HG03521 (cell line): Measurements from ENCODE around the gene ZNF710.
A peak's percentile ranks its signal among the peaks of the same experiment; 100 is the strongest.
"Not testable (repeated sequence)": the region's sequence is repeated elsewhere in the genome, so short reads cannot be mapped to it uniquely, and the experiment has no call there.

Experiments used
- ATAC-seq: cut with Tn5 transposase; IDR thresholded peaks from one replicate; pipeline ENCODE4 v1.9.1; 2021; ENCODE audit warnings: mild to moderate bottlenecking, moderate library complexity; ENCODE audit not compliant: unreplicated experiment

ZNF710 gene

DNA sequence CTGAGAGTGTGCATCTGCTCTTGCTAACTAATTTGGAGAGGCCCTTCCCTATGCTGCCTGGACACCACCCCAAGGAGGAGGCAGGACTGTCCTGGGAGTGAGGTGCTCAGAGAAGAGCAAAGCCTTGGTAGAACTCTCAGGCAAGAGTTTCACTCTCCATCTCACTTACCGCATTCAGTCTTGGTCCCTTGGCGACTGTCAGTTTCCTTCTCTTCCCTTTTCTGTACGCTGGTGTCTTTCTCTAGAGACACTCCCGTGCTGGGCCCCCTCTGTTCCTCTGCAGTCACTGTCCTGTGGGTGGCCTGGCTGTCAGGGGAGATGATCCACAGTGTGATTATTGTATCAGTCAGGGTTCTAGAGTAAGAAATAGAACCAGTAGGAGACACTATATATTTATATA is 57.2 kb downstream of the ZNF710 start:
- ATAC-seq = no peak

DNA sequence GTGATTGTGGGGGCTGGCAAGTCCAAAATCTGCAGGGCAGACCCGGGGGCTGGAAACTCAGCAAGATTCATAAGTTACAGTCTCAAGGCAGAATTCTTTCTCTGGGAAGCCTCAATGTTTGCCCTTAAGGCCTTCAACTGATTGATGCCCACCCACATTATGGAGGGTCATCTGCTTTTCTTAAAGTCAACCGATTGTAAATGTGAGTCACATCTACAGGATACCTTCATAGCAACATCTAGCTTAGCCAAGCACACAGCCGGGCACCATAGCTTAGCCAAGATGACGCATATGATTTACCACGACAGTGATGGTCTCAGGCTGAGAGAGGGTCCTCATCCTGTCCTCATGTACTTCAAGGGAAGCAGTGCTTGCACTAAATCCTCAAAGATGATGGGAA is 57.7 kb downstream of the ZNF710 start:
- no peak for ATAC-seq

DNA sequence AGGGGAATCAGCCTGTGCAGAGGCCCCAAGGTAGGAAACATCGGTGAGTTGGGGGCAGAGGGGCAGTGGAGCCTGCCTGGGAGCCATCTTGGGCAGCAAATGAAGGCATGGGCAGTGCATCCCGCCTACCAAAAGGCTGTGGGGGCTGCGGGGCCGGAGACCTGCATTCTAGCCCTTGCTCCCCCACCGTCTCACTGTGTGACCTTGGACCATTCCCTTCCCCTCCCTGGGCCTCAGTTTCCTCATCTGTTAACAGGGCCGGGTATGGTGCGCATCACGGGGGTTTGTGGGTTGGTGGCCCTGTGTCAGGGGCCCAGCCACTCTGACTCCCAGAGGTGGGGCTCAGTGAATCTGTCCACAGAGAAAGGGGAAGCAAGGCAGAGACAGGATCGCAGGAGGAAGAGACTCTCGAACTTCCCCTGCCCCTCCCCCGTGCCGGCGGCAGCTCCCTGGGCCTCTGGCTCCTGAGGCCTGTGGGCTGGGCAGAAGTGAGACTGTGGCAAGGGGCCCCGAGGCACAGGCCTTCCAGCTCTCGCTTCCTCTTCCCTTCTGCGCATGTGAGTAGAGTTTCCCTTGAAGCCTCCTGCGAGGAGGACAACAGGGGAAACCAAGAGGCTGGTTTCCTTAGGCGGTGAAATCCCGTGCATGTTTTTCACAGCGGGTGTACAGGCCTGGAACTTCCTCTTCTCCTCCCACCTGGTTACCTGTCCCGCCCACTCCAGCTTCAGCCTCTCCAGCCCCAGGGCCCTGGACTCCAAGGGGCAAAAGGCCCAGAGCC is 58.3 kb downstream of the ZNF710 start:
- ATAC-seq = peak; percentile 88

DNA sequence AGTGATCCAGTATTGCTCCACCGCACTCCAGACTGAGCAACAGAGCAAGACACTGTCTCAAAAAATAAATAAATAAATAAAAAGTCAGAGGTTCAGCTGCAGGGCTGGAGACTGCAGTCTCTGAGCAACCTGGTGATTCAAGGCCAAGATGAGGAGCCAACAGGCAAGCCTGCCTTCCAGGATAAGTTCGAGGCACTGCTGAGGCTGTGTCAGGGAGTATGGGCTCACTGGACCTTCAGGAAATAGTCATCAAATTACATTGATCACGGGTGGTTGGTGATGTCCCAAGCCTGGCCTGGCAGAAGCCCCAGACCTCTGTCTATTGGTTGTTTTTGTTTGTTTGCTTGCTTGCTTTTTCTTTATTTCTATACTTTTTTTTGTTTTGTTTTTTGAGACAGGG is 59.7 kb downstream of the ZNF710 start:
- no peak for ATAC-seq

DNA sequence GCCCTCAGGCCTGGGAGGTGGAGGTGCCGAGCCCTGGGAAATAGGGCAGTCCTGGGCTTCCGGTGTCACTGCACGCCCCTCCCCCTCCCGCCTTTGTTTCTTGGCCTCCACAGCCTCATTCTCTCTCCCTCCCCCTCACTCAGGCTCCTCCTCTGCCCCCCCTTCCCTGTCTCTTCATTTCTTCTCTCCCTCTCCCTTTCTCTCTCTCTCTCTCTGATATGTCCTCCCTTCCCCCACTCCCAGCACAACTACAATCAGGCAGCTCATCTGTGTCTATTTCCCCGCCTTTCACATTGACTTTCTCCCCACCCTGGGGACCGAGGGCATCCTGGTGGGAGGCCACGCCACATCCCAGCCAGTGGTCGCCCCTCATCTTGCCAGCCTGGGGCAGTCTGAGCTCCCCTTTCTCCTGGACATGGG is 60.9 kb downstream of the ZNF710 start:
- no peak for ATAC-seq

DNA sequence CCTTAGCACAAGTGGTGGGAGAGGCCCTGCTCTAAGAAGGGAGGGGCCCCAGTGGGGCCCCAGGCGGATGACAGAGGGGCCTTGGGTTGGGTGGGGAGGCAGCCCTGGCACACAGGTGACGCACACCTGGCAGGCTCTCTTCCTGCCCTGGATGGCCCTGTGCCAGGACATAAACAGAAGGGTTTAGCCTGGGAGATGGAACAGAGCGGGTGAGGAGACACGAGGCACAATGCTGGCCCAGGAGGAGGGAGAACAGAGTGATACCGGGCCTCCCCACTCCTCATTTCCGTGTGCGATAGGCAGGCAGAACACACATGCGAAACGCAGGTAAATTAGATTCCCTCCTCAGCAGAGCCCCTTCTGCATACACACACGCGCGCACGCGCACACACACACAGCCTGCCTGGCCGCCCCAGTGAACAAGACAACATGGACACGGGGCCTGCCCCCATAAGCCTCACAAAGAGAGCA is 61.4 kb downstream of the ZNF710 start:
- ATAC-seq = no peak

DNA sequence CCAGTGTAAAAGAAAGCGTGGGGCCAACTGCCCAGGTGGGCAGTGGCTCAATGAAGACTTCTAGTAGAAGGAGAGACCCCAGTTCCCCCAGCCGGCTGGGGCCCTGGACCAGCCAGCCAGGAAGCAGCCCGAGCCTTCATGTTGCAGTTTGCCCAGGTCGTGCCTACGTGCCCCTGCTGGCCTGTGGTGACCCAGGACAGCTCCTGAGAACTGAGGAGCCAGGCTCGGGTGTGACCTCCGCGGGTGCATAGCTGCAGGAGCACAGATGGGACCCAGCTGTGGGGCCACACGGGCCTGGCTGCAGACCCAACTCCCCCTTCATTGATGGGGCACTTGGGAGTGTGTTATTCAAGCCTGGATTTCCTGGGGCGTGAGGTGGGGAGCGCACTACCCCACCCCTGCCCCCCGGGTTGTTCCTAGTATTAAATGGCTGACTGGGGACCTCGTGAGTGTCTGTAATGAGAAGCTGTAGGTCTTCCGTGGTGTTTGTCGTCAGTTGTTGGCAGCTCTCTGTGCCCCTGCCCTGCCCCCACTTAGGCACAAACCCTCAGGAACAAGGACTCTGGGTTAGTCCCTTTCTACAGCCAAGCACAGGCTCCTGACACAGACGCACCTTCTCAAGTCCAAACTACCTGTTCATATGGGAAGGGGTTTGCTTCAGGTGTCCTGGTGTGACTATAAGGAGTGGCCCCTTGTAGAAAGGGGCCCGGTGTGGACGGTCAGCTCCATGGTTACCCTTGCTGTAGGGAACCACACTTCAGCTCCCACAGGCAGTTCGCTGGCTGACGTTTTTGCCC is 62.0 kb downstream of the ZNF710 start:
- ATAC-seq = no peak

DNA sequence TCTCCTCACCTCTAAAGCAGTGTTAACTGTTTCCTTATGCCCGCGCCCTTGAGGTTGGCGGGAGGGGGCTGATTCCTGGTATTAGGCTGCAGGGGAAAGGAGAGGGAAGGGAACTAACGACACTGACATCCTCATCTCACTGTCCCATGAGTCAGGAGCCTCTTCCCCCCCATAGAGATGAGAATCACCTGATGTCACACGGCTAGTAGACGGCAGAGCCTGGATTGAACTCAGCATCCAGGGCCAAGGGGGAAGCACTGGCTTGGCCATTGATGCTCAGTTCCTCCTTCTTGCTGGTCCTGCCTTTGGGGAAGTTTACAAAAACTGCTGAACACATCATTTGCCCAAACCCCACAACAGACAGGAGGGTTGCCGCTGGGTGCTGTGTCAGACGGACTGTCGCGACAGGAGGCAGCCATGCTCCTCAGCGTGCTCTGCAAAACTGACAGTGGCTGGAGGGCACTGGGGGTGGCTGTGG is 62.7 kb downstream of the ZNF710 start:
- no peak for ATAC-seq

DNA sequence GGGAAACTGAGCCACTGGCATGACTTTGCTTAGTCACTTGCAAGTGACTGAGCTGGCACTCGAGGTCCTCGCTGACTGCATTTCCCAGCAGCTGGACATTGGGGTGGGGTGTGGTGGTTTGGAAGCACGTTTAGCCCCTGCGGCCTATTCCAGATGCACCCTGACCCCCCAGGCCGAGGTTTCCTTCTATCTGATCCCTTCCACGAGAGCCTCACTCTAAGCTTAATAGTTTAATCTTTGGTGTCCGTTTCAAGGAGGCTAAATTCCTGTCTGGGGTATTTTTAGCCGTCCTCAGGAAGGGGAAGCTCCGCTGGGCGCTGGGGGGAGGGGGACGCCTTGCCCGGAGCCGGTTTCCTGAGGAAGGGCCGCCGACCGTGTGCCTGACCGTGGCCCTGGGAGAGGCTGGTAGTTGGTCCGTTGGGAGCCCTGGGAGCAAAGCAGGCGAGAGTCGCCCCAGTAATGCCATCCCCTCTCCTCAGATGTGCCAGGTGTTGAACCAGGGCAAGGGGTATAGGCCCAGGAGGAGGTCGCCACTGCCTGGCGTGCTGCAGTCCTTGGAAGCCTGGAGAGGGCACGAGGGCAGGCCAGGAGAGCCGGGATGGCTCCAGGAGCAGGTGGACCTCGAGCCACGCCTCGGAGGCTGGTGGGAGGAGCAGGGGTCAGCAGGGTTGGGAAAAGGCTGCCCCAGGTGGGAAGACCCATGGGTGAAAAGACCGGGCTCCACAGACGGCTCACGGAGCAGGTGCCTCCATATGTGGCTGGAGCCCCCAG is 64.0 kb downstream of the ZNF710 start:
- ATAC-seq = no peak

DNA sequence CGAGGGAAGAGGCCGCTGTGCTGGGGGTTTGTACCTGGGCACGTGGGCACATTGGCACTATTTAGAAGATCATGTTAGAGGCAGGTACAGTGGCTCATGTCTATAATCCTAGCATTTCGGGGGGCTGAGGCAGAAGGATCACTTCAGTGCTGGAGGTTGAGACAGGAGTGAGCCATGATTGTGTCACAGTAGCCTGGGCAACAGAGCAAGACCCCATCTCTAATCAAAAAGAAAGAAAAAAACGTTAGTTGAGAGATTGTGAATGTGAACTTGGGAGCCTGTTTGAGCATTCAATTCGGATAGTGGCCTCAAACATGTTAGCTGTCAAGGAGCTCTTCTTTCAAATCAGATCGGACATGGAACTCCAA is 64.5 kb downstream of the ZNF710 start:
- no peak for ATAC-seq

DNA sequence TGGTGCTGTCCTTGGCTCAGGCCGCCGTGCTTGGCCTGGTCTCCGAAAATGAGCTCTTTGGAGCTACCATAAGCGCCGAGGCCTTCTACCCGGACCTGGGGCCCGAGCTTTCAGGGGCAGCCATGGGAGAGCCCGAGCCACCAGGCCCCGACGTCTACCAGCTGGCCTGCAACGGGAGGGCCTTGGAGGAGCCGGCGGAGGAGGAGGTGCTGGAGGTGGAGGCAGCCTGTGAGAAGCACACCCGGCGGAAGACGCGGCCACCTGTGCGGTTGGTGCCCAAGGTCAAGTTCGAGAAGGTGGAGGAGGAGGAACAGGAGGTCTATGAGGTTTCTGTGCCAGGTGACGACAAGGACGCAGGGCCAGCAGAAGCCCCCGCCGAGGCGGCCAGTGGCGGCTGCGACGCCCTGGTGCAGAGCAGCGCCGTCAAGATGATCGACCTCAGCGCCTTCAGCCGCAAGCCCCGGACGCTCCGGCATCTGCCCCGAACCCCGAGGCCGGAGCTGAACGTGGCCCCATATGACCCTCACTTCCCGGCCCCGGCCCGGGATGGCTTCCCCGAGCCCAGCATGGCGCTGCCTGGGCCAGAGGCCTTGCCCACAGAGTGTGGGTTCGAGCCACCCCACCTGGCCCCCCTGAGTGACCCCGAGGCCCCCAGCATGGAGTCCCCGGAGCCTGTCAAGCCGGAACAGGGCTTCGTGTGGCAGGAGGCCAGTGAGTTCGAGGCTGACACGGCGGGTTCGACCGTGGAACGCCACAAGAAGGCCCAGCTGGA is 66.2 kb downstream of the ZNF710 start:
- ATAC-seq = no peak

DNA sequence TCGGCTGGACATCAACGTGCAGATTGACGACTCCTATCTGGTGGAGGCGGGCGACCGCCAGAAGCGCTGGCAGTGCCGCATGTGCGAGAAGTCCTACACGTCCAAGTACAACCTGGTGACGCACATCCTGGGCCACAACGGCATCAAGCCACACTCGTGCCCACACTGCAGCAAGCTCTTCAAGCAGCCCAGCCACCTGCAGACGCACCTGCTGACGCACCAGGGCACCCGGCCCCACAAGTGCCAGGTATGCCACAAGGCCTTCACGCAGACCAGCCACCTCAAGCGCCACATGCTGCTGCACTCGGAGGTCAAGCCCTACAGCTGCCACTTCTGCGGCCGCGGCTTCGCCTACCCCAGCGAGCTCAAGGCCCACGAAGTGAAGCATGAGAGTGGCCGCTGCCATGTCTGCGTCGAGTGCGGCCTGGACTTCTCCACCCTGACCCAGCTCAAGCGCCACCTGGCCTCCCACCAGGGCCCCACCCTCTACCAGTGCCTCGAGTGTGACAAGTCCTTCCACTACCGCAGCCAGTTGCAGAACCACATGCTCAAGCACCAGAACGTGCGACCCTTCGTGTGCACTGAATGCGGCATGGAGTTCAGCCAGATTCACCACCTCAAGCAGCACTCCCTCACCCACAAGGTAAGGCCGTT is 67.0 kb downstream of the ZNF710 start:
- no peak for ATAC-seq

DNA sequence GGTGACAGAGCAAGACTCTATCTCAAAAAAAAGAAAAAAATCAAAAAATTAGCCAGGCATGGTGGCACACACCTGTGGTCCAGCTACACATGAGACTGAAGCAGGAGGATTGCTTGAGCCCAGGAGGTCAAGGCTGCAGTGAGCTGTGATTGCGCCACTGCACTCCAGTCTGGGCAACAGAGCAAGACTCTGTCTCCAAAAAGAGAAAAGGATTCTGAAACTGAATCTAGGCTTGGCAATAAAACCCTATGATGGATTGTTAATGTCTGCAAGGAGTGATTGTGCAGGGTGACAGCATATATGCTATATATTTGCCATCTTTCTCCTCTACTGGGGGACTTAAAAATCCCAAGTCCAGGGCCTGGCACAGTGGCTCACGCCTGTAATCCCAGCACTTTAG is 69.5 kb downstream of the ZNF710 start:
- not testable (repeated sequence) for ATAC-seq

DNA sequence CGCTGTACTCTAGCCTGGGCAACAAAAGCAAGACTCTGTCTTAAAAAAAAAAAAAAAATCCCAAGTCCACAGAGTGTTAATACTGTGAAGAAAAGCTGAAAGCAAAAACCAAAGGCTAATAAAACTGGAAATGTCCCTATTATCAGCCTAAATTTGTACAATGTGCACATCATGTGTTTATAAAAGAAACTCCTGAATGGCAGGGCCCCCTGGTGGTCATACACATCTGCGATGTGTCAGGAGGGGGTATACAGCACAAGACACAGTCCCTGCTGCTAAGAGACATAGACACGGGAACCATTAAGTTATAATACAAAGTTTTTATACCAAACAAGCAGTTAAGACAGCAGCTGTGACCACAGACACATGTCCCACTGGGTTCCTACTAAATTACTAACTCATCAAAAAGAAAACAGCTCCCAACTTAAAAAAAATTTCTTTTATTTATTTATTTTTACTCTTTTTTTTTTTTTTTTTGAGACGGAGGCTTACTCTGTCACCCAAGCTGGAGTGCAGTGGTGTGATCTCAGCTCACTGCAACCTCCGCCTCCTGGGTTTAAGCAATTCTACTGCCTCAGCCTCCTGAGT is 70.2 kb downstream of the ZNF710 start:
- no peak for ATAC-seq

DNA sequence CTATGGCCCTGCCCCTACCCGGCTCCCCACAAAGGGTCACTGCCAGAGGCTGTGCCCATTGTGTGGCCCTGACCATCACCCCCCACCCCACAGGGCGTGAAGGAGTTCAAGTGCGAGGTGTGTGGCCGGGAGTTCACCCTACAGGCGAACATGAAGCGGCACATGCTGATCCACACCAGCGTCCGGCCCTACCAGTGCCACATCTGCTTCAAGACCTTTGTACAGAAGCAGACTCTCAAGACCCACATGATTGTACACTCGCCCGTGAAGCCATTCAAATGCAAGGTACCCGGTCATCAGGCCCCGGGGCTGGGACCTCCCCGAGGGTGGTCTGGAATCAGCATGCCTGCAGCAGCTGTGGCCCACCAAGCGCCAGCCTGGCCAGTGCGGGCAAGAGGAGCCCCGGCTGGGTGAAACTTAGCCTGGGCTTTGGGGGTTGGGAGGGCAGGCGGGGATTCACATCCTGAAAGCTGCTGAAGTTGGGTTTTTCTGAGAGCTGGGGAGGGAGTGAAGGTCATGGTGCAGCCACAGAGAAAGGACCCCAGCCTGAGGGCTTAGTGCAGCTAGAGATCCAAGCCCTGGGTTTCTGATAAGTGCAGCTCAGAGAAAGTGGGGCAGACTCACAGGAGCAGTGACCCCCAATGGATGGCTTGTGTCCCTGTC is 72.0 kb downstream of the ZNF710 start:
- ATAC-seq = no peak

DNA sequence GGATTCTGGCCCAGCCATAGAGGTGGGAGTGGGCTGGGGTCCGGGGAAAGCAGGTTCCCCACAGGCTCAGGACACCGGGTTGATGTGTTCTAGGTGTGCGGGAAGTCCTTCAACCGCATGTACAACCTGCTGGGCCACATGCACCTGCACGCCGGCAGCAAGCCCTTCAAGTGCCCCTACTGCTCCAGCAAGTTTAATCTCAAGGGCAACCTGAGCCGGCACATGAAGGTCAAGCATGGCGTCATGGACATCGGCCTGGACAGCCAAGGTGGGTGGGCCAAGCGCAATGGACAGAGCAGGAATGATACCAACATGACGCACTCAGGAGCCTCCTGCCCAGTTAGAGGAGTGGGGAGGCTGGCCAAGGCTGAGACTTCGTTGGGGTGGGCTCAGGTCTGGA is 72.9 kb downstream of the ZNF710 start:
- ATAC-seq = no peak

DNA sequence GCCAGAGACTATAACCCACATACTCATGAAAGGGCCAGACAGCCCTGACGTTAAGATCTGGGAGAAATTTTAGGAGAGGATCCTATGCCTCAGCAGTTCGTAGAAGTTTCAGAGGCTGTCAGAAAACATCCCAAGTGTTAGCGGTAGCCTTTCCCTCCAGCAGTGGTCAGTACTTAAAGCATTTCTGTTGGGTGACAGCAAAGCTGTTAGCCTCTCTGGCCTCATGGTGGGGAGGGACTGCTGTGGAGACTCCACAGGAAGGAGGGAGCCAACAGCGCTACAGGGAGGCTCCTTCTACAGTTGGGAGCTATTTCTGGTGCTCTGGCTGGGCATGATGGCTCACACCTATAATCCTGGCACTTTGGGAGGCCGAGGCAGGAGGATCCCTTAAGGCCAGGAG is 73.8 kb downstream of the ZNF710 start:
- no peak for ATAC-seq

DNA sequence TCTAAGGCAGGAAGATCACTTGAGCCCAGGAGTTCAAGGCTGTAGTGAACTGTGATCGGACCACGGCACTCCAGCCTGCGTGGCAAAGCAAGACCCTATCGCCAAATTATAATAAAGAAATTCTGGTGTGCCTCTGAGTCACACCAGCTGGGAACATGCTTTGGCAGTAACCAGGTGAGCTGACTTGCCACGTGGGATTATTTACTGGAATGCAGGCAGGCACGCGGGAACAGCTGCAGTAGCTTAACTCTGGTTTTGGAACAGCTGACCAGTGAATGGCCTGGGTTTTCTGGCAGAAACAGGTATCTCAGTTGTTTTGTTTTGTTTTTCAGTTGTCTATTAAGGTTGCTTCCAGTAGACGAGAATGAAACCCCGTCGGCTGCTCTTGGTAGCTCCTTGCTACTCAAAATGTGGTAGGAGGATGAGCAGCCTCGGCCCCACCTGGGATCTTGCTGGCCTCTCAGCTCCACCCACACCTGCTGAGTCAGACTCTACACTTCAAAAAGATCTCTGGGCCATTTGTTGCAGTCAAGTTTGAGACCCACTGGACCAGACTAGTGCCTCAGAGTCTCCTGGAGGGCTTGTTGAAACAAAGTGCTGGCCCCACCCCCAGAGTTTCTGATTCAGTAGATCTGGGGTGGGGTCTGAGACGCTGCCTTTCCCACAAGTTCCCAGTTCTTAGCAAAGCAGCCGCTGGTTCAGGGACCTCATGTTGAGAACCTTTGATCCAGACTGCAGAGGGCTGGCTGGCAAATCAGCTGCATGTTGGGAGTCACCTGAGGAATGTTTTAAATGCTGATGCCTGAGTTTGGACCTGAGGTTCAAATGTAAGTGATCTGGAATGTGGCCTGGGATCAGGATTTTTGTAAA is 74.5 kb downstream of the ZNF710 start:
- no peak for ATAC-seq
